Measurements from ENCODE around the gene UBR1.

DNA sequence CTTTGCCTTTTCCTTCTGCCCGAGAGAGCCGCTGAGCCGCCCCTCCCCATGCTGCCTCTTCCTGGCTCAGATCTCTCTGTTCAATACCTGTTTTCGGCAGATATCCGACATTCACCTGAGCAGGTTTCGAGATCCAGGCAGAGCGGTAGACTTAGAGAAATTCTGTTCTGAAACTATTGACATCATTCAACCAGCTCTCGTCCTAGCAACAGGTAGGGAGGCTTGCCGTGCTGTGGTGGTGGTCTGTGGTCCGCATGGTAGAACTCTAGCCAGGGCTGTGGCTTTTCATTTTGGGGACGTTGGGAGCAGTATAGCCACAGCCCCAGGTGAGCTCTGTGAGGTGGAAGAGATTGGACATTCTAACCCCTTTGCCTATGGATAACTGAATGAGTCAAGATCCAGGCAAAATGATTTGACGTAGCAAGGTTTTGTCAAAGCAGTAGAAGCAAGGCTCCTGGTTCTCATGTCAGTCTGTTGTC, 28.4 kb upstream of the UBR1 start:
- TF ChIP-seq, protein P1, sequence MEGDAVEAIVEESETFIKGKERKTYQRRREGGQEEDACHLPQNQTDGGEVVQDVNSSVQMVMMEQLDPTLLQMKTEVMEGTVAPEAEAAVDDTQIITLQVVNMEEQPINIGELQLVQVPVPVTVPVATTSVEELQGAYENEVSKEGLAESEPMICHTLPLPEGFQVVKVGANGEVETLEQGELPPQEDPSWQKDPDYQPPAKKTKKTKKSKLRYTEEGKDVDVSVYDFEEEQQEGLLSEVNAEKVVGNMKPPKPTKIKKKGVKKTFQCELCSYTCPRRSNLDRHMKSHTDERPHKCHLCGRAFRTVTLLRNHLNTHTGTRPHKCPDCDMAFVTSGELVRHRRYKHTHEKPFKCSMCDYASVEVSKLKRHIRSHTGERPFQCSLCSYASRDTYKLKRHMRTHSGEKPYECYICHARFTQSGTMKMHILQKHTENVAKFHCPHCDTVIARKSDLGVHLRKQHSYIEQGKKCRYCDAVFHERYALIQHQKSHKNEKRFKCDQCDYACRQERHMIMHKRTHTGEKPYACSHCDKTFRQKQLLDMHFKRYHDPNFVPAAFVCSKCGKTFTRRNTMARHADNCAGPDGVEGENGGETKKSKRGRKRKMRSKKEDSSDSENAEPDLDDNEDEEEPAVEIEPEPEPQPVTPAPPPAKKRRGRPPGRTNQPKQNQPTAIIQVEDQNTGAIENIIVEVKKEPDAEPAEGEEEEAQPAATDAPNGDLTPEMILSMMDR (IDR thresholded peaks at IDR 0.05; ENCODE audit: low read length), result no peak
- TF ChIP-seq EZH2 (optimal IDR thresholded peaks at IDR 0.05; ENCODE audit: low read depth, low read length), result no peak
- TF ChIP-seq EZH2phosphoT487 (IDR thresholded peaks at IDR 0.05; ENCODE audit: low read length), result no peak

Measured in MM.1S (cell line).